Kidney tubule cell (primary cell): ENCODE results near the gene CADPS.

Source experiments
- DNase-seq: peaks from one replicate; pipeline ENCODE4 v3.0.0-alpha.2; 2018; ENCODE audit warnings: low spot score

Gene CADPS

GRCh38 chr3:62873761-62874710, 1.2 kb downstream of the CADPS start:
- DNase-seq = peak; percentile 16

GRCh38 chr3:62873451-62873760, 1.8 kb downstream of the CADPS start:
- no peak for DNase-seq

DNA sequence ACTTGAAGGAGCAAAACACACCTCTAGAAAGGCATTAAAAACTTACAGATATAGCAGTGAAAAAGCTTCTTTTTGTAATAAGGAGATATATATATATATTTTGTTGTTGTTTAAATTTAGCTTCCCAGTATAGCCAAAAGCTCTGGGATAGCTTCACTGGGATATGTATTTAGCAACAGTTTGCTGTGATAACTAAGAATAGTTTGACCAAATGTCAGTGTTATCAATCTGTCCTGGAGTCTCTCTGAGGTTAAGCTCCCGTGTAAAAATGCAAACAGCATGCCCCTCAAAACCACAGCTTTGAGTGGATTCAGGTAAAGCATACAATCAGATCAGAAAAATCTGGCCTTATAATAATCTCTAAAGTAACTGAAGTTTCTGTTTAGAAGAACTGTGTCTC, 2.9 kb downstream of the CADPS start:
- DNase-seq = no peak

DNA sequence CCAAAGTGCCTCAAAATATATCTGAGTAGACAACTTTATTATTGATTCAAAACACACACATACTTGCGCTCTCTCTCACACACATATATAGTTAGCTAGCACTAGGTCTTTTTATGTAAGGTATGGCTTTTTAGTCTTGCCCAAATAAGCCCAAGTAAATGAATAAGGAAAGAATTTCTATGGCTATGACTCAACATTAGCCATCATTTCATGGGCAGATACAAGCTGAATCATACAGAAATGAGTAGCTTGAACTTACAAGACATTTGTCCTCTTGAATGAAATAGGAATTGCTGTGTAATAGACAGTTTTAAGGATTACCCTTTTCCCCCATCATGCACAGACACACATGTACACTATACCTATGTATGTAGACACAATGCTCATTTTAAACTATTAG, 4.9 kb downstream of the CADPS start:
- peak; percentile 73 for DNase-seq

DNA sequence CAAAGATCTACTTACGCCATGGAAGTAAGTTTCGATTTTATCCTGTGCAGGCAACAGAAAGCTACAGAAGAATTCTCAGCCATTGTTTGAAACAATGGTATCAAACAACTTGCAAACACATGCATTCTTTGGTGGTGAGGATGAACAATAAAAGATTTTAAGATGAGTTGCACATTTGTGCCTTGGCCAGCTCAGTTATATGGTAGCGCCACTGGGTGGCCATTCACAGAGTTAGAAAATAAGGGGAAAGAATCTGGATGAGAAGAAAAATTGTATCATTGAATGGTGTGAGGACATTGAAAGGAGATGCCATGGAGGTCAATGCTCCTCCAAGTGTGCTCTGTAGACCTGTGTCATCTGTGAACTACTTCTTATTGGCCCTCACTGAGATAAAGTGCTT, 11.6 kb downstream of the CADPS start:
- no peak for DNase-seq

GRCh38 chr3:62859203-62859791, 15.9 kb downstream of the CADPS start:
- no peak for DNase-seq

GRCh38 chr3:62845996-62846395, 29.2 kb downstream of the CADPS start:
- DNase-seq = no peak

DNA sequence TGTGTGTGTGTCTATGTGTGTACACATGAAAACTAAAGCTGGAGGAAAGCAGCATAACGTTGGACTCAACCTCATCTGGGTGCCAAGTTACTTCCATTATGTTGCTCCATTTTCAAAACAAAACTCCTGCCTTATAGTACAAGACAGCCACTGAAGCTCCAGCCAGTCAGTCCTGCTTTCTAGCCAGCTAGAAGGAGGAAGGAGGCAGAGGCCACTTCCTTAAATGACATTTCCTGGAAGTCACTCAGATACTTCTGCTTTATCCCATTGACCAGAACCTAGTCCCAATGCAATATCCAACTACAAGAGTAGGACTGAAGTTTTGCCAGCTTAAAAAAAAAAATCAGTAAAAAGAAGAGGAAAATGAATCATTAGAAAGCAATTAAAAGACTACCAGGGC, 31.7 kb downstream of the CADPS start:
- no peak for DNase-seq

DNA sequence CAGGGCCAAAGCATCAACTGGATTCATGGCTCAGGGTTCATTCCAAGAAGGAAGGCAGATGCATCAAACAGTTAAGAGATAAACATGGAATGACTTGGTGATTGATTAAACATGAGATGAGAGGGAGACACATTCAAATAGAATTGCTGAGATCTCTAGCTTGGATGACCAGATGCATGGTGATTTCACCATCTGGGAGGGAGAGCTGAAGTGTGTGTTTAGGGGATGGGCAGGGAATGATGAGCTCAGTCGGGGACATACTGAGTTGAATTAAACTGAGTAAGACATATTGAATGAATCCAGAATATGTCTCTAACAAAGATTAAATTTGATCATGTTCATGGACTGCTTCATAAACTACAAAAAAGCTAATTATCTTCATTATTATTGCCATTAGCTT, 35.5 kb downstream of the CADPS start:
- DNase-seq = no peak

DNA sequence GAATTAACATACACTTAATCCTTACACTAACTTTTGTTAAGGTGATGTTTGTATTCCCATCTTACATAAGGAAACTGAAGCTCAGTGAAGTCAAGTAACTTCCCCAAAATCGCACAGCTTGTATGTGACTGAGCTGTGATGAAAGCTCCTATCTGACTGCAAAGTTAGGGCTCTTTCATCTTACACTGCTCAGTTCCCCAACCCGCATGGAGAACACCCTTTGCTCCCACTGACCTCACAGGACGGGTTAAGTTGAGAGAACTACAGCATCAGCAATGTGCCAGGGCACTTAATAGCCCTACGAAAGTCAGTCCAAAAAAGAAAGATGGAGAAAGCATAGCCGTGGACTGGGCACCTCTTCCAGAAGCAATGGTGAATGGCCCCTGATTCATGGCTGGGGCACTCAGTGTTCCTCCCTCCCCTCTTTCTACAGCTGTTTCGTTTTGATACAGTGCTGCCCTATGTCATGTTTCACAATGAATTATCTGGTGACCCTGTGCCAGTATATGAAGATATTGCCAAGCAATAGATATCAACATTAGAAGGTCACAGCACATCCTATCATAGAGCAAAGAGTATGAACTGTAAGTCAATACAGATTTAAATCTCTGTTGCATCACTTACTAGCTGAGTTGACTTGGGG, 38.0 kb downstream of the CADPS start:
- DNase-seq = no peak

DNA sequence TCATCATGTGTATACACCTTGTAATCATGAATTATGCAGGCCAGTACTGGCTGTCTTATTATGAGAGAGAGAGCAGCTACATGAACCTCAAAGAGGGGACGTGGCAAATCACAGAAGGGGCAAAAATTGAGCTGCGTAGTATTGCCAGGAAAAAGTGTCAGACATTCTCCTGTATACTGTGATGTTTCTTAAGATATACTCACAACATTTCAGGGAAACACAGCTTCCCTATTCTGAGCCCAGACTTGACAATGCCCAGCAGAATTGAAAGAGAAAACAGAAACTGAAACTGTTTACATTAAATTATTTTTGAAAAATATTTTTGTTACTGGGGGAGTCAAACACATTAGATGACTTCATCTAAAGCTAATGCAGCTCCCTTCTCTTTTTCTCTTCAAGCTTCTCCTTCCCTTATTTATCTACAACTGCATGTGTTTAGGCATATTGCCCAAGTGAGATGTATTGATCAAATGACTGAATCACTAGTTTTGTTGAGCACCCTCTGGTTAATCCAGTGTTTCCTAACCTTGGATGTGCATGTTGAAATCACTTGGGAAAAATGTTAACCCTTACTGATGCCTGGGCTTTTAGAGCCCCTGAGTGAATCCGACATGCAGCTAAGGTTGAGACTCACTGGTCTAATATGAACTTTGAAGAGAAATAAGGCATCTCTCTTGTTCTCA, 39.5 kb downstream of the CADPS start:
- DNase-seq = no peak

- peak; percentile 4 for DNase-seq
Measured at GRCh38 chr3:62833538-62833937, 41.7 kb downstream of the CADPS start.

- no peak for DNase-seq
Measured at GRCh38 chr3:62832553-62832952, 42.7 kb downstream of the CADPS start.

DNA sequence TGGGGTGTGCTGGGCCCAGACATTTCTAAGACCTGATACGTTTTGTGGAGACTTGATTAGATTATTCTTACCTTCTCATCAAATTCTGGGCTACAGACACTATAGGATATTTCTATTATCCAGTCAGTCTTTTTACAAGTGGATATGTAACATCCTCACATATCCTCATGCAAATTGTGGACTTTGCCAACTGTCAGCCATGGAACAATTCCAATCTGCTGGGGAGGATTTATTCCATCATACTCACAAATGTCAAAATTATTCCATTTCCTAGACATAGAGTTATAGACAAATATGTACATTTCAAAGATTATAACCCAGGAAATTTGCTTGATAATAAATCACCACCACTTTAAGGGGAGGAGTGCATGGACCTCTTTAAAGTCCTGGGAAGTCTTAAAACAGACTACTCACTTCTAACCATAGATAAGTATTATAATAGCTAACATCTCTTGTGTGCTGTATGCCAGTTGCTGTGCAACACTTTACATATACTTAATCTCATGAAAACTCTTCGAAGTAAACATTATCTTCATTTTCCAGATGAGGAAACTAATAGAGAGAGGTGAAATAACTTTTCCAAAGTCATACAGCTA, 44.4 kb downstream of the CADPS start:
- no peak for DNase-seq

GRCh38 chr3:62827550-62827949, 47.7 kb downstream of the CADPS start:
- no peak for DNase-seq

- DNase-seq = no peak
Measured at GRCh38 chr3:62824965-62825592, 50.1 kb downstream of the CADPS start.

- no peak for DNase-seq
Measured at GRCh38 chr3:62823461-62824050, 51.7 kb downstream of the CADPS start.

GRCh38 chr3:62822905-62823304, 52.3 kb downstream of the CADPS start:
- no peak for DNase-seq

- no peak for DNase-seq
Measured at GRCh38 chr3:62818347-62818746, 56.9 kb downstream of the CADPS start.

DNA sequence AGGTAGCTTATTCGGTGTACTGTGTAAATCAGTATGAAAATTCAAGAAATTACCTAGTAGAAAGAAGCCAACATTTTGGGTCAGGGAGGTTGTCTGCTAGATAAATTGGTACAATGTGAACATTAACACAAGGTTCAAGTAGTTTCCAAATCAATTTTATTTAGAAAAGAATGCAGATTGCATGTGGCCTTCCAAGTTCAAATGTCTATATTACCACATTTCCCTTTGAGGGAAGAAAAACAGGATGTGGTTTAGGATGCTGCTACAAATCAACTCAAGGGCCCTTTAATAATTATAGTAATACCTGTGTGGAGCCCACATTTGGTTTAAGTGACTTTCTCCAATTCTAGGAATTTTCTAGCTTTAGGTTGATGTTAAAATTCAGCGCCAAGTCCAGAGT, 57.5 kb downstream of the CADPS start:
- DNase-seq = no peak

DNA sequence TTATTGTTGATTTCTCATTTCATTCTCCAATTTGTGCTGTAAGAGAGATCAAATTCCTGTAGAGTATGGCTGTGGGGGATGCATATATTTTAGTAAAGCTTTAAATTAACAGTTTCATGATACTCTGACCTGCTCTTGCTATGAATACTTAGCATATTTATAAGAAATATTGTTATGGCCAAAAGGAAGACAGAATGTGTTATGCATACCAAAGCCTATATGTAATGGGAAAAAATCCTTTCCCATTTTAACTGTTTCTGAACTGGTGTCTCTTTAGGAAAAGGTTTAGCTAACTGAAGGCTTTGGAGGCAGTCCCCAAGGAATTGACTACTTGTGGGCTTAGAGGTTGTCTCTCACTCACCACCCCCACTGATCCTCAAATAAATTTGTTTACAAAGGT, 59.2 kb downstream of the CADPS start:
- DNase-seq = no peak
